Fibroblast of skin of left quadriceps (primary cell): ENCODE measurements around the gene EYS.
"Not testable (repeated sequence)": the region's sequence is repeated elsewhere in the genome, so short reads cannot be mapped to it uniquely, and the experiment has no call there.

Source experiments
- DNase-seq, 2 experiments: peaks; one replicate each; pipeline ENCODE4 v3.0.0-alpha.2; 2013; ENCODE audit warnings: low read depth in 2 of 2

The EYS gene

DNA sequence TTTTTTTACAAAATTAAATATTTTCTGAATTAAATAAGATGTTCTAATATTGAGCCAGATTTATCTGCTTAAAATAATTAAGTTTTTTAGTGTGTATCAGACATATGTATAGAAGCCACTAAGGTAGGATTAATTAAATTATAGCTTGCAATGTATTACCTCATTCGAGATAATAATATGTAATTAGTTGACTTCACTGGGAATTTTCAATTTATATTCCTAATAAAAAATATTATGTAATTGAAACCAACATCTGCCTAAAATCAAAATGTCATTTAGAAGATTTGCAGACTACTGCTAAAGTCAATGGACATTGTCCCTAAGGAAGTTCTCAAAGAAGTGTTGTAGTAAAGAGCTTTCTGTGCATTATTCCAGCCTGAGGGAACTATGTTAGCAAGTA is 254.7 kb downstream of the EYS start:
- no peak for DNase-seq

DNA sequence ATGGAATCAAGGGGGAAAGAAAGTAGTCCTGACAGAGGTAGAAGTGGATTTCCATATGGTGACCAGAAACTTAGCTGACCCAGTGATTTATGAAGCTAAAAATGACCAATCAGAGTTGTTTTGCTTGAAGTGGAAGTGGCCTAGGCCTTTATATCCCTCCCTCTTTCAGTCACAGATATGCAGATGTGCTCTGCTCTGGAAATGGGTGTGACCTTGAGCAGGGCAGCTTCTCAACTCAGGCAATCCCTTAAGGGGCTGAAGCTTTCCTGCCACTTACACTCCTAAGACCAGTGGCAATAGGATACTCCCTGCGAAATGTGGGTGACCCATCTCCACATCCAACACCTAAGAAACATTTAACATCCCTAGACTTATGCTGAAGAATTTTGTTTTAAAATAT is 256.6 kb downstream of the EYS start:
- DNase-seq: no peak

DNA sequence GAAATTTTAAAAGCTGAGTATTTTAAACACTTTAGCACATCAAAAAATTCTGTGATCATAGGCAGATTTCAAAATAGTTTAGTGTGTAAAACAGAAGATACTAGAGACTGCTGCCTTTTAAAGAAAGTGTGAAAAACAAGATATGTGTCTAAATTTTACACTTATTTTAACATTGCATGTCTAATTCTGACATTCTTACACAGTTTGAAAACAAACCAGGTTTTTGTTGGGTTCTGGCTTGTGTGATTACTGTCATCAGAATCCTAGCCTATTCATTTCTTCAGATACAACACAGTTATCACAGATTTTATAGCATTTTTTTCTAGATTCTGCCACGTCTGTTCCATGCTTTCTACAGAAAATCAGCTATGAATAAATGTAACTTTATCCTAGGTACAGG is 257.1 kb downstream of the EYS start:
- DNase-seq: no peak

DNA sequence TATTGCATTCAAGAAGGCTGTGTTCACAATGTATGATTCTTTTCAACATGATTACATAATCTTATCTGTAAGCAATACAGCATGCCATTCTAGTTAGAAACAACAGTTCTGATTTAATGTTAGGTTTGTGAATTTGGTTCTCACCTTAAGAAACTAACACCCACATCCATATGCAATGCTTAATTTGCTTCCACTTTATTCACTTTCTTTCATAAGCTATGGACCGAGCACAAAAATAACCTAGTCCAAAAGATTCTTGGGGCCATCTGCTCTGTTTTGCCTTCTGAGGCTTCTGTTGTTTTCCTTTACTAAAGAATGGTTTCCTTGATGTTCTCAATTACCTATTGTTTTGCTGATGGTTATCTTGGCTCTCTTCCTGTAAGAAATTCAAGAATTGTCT is 258.2 kb downstream of the EYS start:
- DNase-seq: no peak

DNA sequence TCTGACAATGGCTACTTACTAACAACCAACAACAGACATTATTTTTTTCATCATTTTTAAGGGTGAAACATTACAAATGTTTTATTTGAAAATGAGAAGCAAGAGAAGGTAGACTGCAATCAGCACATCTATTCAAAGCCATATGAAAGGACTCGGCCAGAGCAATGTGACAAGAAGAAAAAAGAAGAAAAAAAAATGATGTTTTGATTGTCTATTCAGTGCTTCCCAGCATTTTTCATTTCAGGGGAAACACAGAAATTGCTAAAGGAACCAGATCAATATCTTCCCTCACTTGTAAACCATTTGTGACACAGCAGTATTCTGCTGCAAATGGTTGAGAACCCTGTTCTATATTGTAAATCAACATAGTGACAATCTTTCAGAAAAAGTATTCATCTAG is 270.7 kb downstream of the EYS start:
- DNase-seq: no peak

- DNase-seq: no peak
These were observed 290.4 kb downstream of the EYS start for GRCh38 chr6:65416621-65417020.

DNA sequence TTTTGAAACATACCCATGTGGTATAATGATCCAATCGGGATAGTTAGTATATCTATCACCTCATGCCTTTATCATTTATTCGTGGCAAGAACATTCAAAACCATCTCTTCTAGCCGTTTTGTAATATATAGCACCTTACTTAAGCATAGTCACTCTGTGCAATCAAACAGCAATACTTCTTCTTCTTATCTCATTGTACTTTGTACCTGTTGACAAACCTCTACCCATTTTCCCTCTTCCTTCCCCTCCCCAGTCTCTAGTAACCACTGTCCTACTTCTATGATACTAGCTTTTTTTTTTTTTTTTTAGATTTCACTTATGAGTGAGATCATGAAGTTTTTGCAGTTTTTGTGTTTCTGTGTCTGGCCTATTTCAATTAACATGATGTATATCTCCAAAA is 296.7 kb downstream of the EYS start:
- DNase-seq: no peak

GRCh38 chr6:65402564-65402963 is 304.5 kb downstream of the EYS start:
- DNase-seq: no peak

DNA sequence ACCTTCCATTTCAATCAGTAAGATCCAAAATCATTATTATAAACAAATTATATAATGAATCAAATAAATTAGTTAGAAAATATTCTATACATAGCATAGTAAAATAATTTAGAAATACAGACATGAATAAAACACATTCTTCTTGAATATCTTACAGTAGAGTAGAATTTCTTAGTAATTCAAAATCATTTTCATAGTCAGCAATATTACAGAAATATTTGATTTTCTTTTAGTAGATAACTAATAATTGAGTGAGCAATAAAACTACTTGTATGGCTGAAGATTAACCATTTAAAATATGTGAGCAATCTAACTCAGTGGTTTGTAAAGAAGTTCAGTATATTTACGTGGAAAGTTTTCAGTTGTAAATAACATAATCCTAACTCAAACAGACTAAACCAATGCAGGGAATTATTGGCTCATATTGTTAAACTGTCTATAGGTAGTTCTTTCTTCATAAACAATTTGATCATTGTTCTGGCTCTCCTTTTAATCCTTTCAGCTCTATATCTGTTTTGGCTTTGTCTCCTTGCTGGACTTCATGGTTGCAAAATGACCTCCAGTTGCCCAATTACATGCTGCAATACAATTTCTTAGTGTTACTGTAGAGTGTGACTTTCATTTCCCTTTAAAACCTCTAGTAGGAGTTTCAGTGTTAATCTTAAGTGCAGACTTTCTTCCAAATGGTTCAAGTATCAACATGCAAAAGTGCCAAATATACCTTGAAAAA is 307.5 kb downstream of the EYS start:
- no peak for DNase-seq

GRCh38 chr6:65398851-65399250 is 308.2 kb downstream of the EYS start:
- no peak for DNase-seq

- DNase-seq: no peak
These were observed 356.5 kb downstream of the EYS start for GRCh38 chr6:65350530-65350929.

GRCh38 chr6:65302655-65303054 is 404.4 kb downstream of the EYS start:
- DNase-seq: not testable (repeated sequence)

DNA sequence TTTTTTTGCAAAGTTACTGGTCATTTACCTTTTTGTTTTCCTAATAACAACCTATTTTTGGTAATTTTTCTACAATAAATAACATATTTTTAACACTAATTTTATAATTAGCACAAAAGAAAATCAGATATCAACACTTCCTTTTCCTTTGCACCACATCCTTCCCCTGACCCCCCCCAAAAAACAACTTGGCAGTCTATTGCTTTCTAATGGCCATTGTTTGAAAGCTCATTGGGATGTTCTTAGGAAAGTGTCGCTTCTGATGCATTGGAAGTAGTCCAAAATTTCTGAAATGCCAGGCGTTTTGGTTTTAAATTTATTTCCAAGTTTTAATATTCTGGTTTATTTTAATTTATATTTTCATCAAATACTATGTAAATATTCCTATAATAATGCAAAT is 407.8 kb downstream of the EYS start:
- DNase-seq: no peak

GRCh38 chr6:65295812-65296211 is 411.2 kb downstream of the EYS start:
- no peak for DNase-seq

- DNase-seq: peak in 1 of 2 experiments; percentile 1
These were observed 417.5 kb downstream of the EYS start for GRCh38 chr6:65289491-65289890.

GRCh38 chr6:65285275-65285674 is 421.8 kb downstream of the EYS start:
- DNase-seq: no peak

DNA sequence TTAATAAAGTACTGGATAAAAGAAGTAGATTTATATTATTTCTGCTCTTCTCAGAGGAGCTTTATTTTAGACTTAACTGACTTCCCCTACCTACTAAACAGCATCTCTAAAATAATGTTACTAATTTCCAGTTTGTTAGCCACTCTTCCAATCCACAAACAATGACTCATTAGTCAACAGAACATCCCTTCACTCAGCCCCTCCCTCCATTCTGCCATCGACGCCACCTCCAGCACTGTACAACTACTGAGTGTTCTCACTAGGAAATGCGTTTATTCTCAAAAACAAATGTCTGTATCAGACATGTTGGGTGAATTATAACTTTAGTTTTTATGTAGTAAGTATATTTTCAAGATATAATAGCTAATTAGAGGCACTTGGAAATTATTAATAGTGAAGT is 427.0 kb downstream of the EYS start:
- no peak for DNase-seq

- no peak for DNase-seq
These were observed 444.8 kb downstream of the EYS start for GRCh38 chr6:65262241-65262640.

- DNase-seq: no peak
These were observed 447.0 kb downstream of the EYS start for GRCh38 chr6:65259982-65260381.

DNA sequence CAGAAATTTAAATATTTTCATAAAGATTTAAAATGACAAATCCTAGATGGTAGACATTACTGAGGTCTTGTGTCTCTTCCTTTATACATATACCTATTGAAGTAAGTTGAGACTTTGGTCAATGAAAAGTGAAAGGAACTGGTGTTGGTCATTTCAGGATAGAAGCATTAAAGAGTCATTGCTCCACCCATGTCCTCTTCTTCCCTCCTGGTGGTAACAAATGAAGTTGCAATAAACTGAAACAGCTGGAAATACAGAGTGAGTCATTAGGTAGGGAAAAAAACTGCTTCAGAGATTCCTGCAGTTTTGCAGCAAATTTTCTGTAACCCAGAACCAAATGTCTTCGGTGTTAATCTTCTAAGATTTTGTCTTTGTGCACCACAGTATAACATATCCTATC is 448.0 kb downstream of the EYS start:
- DNase-seq: no peak

DNA sequence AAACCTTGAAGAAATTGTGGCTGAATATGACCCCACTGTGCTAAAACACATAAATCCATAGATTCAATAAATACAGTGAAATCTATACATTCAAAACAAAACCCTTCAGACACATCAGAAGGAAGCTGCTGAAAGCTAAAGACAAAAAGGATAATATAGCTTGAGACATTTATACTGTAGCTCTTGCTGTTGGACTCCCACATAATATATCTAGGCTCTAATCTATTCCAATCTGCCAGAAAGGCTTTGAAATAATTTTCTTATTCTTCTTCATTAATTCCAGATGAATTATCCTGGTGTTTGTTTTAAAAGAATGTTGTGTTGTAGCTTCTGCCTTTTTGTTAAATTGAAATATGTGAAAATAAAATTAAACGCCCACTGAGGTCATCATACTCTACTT is 454.0 kb downstream of the EYS start:
- DNase-seq: no peak

- no peak for DNase-seq
These were observed 458.9 kb downstream of the EYS start for GRCh38 chr6:65248101-65248610.

GRCh38 chr6:65231616-65232015 is 475.4 kb downstream of the EYS start:
- no peak for DNase-seq

DNA sequence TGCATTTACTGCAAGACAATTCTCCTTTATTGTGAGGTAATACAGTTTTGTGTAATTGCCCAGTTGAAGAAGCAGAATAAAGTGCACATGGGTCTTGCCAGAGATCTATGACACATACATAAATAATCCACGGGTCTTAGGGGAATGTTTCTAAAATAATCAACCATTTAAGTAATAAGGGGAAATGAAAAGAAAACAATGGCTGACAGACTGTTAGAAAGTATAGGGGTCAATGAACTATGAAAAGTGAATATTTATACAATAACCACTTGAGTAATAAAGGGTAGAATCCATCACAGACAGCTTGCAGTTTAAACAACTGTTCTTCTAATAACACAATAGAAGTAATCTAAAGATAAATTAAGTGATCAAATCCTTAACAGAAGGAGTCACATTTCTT is 477.2 kb downstream of the EYS start:
- DNase-seq: no peak
